Hematopoietic multipotent progenitor cell treated with erythropoietin and hydrocortisone succinate and interleukin-3 and kit ligand, for 17 days (in vitro differentiated cells): ENCODE results near the gene GPR82.
"Not testable (repeated sequence)": the region's sequence is repeated elsewhere in the genome, so short reads cannot be mapped to it uniquely, and the experiment has no call there.

Experiments
- DNase-seq: peaks from one replicate; pipeline ENCODE4 v3.0.0-alpha.2; 2015; ENCODE audit warnings: low spot score

GPR82 gene

GRCh38 chrX:41719610-41720009, 4.4 kb upstream of the GPR82 start:
- not testable (repeated sequence) for DNase-seq

DNA sequence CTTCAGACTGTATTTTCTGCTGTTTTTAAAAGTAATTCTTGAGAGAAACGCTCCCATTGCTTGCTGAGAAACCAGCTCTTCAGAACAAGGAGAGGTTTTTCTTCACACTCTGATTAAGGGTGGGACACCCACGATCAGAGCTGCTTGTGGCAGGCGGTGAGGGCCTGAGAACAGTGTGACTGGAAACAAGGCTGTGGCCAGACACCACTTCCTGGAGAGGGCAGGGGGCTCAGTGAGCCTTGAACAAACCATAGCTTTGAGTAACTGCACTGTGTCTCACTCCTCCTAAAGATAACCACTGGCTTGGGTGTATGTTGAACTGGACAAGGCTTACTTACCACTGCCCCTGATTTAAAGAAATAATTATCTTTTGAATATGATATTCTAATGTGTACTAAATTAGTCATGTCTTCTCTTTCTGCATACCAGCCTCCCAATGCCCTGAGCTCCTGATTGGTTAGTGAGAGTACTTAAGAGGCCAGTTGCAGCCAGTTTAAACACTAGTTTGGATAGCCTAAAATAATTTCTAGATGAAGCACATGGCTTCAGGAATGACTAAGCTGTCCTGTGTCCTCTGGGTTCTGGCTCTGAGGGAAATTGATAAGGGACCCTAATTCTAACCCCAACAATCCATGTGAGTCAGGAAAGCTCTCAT, 3.7 kb upstream of the GPR82 start:
- no peak for DNase-seq

DNA sequence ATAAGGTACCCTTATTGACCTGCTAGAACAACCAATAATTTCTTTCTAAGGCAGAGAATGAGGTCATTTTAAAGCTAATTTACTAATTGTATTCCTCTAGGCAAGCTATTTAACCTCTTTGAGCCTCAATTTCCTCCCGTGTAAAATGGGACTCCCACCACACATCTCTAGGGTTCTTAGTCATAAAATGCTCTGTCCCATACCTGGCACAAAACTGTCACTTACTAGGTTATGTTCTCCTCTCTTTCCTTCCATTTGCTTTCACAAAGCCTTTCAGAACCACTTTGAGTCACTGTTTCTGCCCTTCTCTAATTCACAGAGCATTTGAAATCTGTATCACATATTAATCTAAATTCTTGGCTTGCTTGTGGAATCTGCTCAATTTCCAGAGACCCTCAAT, 2.4 kb upstream of the GPR82 start:
- no peak for DNase-seq

DNA sequence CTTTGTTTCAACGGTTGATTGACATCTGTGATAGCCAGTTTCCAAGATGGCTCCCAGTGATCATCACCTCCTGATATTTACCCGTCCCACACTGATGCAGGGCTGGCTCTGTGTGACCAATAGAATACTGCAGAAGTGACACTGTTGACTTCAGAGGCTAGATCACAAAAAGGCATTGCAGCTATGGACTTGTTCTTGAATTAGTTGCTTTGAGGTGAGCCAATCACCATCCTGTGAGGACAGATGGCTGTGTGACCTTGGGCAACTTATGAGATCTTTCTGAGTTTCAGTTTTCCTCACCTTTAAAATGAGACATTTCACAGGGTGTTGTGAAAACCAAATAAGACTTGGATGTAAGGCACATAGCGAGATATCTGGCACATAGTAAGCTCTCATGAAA, 1.8 kb upstream of the GPR82 start:
- DNase-seq: no peak

DNA sequence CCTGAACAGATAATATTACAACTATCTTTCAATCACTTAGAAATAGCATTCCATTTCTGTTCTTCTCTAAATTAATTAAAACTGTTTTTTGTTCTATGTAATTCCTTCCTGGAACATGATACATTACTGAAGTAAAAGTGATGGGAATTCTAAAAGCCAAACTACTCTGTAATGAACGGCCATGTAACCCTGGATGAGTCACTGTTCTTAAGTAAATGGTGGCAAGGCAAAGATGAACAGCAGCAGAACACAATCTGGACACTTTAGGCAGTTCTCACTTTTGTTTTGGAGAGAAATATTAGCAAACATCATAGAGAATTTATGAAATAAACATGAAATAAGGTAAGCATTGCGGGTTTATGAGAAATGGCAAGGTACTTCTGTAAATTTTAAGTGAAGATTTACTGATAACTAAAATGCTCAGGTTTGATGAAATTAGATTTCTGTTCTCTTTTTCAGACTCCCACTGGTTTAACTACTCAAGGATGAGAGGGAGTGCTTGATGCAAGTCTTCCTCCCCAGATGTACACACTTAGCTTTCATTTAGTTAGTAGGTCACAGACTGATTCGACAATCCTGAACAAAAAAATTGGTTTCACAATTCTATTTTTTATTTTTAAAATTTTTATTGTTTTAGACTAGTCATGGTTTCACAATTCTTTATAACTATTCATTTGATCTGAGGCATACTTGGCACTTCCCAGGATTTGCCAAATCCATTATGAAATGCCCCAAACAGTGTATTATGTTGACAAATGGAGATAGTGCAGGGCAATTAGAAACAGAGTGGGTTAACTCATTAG, 964 bp upstream of the GPR82 start:
- DNase-seq: no peak

DNA sequence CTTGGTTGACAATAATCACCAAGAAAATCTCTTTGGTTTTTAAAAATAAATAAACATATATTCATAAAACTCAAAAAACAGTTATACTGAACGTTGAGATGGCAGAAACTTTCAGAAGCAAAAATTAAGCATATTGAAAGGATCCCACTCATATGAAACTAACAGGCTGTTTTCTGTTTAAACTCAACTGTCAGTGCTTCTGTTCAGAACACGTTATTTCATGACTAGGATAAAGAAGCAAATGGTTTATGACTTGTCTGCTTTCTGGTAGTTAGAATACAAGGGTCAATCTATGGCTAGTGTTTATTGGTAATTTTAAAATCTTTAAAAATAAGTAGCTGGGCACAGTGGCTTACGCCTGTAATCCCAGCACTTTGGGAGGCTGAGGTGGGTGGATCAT, 4.1 kb downstream of the GPR82 start:
- DNase-seq: no peak

- no peak for DNase-seq
Measured at GRCh38 chrX:41730081-41730480, 6.1 kb downstream of the GPR82 start.

- no peak for DNase-seq
Measured at GRCh38 chrX:41732260-41732659, 8.3 kb downstream of the GPR82 start.

DNA sequence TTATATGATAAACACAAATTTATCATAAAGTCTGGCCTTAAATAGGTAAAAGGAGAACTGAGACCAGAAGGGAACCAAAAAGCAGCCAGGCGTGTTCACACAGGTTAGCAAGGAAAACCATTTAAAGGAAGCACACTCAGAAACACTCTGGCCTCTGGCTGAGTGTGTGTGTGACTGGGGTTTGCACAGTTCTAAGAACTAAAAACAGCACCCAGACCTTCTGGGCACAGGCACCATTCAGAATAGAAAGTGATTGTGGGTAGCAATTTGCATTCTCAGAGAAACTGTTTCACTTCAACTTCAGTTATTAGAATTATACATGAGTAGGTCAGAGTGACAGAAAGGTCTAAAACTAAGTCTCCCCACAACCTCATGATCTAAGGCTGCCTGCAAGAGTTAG, 10.0 kb downstream of the GPR82 start:
- no peak for DNase-seq

DNA sequence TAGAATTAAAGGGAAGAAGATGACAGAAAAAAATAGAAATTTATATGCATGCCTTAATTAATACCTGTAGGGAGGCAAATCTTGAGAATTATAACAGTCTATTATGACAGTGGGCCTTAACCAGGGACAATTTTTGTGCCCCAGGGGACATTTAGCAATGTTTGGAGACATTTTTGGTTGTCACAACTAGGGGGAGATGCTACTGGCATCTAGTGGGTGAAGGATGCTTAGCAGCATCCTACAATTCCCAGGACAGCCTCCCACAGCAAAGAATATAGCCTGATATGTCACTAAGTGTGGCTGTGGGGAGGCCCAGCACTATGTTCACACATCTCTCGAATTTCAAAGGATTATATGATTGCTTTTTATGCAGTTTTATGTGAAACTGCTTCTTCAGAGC, 10.5 kb downstream of the GPR82 start:
- no peak for DNase-seq

- DNase-seq: no peak
Measured at GRCh38 chrX:41737065-41737464, 13.1 kb downstream of the GPR82 start.

- no peak for DNase-seq
Measured at GRCh38 chrX:41739871-41740270, 15.9 kb downstream of the GPR82 start.

- no peak for DNase-seq
Measured at GRCh38 chrX:41750716-41751115, 26.7 kb downstream of the GPR82 start.

DNA sequence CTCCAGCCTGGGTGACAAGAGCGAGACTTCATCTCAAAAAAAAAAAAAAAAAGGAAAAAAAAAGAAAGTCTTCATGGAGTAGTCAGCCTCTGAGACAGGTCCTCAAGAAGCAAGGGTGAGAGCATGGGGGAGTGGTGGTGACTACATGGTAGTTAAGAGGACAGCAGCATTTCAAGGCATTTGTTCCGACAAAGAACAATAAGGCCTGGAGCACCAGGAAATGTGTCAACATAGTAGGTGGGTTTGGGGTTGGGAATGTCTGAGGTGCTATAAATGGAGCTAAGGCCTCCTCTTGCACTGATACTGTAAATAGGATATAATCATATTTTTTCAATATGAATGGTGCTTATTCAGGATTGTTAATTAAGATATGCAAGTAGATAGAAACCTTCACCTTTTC, 34.4 kb downstream of the GPR82 start:
- DNase-seq: no peak

DNA sequence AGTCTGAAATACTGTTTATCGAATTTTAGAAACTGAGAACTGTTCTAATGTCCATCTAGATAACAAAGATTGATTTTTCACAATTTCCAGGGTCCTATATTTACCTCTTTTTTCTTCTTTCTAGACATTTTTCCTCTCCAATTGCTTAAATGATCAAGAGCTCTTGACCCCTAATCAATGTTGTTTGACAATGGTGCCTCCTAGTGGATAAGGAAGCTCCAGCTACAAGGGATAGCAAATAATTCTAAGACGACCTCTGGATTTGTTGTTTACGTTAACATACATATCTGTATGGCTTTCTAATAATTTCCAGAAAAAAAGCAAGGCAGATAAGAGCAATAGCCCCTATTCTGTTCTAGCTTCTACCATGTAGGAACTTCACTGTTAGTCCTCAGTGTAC, 35.8 kb downstream of the GPR82 start:
- DNase-seq: no peak

DNA sequence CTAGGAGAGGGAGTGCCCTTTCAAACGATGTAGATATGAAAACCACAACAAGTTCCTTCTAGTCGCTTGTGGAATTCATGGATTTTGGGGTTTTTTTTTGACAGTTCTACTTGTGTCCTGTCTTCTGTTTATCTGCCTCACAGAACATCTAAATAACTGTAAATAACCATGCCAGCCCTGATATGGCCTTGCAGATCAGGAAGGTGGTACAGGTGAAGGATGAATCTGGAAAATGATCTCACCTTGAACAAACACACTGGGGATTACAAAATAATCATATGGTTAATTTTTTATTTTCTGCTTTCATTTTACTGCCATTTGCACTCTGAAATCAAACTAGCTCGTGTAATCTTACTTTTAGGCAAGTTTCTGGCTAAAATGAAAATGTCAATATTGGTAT, 37.2 kb downstream of the GPR82 start:
- no peak for DNase-seq

DNA sequence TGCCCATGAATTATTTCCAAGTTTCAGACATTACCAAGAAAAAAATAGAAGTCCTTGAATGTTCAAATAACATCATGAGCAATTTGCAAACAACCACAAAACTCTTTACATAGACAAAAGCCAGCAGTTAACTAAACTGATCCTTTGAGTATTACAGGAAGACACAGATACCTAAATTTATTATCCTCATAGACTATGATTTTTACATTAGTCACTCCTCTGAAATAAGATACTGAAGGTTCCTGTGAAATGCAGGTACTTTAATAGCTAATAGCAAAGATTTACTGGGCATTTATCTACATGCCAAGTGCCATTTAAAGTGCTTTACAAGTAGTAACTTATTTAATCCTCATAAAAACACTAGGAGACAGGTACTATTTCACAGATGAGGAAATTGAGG, 37.7 kb downstream of the GPR82 start:
- no peak for DNase-seq

- DNase-seq: no peak
Measured at GRCh38 chrX:41779030-41779564, 55.1 kb downstream of the GPR82 start.
